Esophagus squamous epithelium (tissue), 5 donors: ENCODE measurements around the gene CCDC124. TPM values are rescaled to one million over a fixed set of nuclear protein-coding genes. Genes with fewer than 3 reads are reported as not detected.

Source experiments
- DNase-seq: peaks from one replicate; lab custom pipeline; 2025; lab: John Stamatoyannopoulos, UW
- H3K27ac ChIP-seq, 4 donors: fragments of 200-600 bp; sonication (generic); one replicate each; pipeline ENCODE4 v1.5.1; 2016 to 2019; ENCODE audit warnings: mild to moderate bottlenecking in 1 of 4
- H3K27me3 ChIP-seq, 4 donors: fragments of 200-600 bp; sonication (generic); 1 replicate in 3 of 4; 2 replicates in 1 of 4; pipeline versions ENCODE4 v1.5.1 to v1.6.0; 2017 to 2021; ENCODE audit warnings: antibody characterized with exemption in 1 of 4
- H3K36me3 ChIP-seq, 3 donors: fragments of 200-600 bp; sonication (generic); one replicate each; pipeline ENCODE4 v1.5.1; 2016 to 2019
- H3K4me1 ChIP-seq, 3 donors: fragments of 200-600 bp; sonication (generic); one replicate each; pipeline ENCODE4 v1.5.1; 2017 to 2019
- H3K4me3 ChIP-seq, 4 donors: fragments of 200-600 bp; sonication (generic); 1 replicate in 3 of 4; 2 replicates in 1 of 4; pipeline ENCODE4 v1.5.1; 2016 to 2019; ENCODE audit warnings: mild to moderate bottlenecking in 2 of 4, moderate library complexity in 1 of 4
- H3K9me3 ChIP-seq, 3 donors: fragments of 200-600 bp; sonication (generic); one replicate each; pipeline ENCODE4 v1.5.1; 2016 to 2019
- POLR2A ChIP-seq, 4 donors: fragments of 450-650 bp; IDR thresholded peaks; one replicate each; pipeline ENCODE4 v1.6.1; 2017; ENCODE audit warnings: antibody characterized with exemption in 4 of 4, mild to moderate bottlenecking in 4 of 4, moderate library complexity in 3 of 4
- WGBS, 2 donors: methylation state at CpG; one replicate each; pipeline ENCODE4 v1.1.5; 2018; 5-methylcytosine and 5-hydroxymethylcytosine counted together
- intact Hi-C: fragments of 100-400 bp; cut with DNase I; formaldehyde crosslinking; loops from one replicate; pipeline ENCODE4 v1.15.0; 2022
- total RNA-seq, 4 donors: library from RNA; depleted of rRNA; stranded (reverse); fragments of >200 nt; gene quantifications; one replicate each; pipeline ENCODE4 v1.1.0, GENCODE V29; 2016
- TF ChIP-seq, protein P1 (sequence below), 6 experiments: fragments of 450-650 bp in 4 of 6; fragments of 200-600 bp in 2 of 6; sonication (generic) in 2 of 6; IDR thresholded peaks; one replicate each; pipeline ENCODE4 v1.5.1; 2016 to 2019; ENCODE audit warnings: antibody characterized with exemption in 6 of 6, mild to moderate bottlenecking in 4 of 6, moderate library complexity in 4 of 6
- donor health status: DM: yes; HTN: yes; CAD: no.

Gene CCDC124
- total RNA-seq, 4 donors from 2014 or later, result 50.2 to 80.6 (median 54.5) TPM

DNA sequence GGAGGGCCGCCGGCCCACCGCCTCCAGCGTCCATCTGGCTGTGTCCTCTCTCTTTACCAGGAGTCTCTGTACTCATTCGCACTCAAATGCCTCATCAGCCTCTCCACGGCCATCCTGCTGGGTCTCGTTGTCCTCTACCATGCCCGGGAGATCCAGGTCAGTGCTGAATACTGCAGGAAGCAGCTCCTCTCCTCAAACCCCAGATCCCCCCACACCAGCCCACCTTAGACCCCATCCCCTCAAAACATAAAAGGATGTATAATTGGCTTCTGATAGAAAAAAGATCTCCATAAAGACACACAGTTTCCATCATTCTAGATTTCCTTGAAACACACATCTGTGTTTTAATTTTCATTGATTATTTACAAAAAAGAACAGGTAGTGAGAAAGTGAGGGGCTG lies 42.2 kb downstream of the CCDC124 start:
- Histone ChIP-seq H3K27me3 (peaks cover 0 to 11% (median 0%) of the 10 kb centered on the region in 4 donors), H3K36me3 (no peaks in the 10 kb centered on the region), H3K27ac (no peak overlapping the region), H3K4me3 (no peak overlapping the region), H3K4me1 (no peaks in the 10 kb centered on the region), H3K9me3 (no peaks in the 10 kb centered on the region)
- intact Hi-C loops, result no loop called here
- DNase-seq, result no peak
- WGBS, 2 donors, result 72 to 92% methylated on average over 5 to 8 of the region's 8 CpGs
- no peak for TF ChIP-seq POLR2A (IDR thresholded peaks at IDR 0.05)
- TF ChIP-seq, protein P1, sequence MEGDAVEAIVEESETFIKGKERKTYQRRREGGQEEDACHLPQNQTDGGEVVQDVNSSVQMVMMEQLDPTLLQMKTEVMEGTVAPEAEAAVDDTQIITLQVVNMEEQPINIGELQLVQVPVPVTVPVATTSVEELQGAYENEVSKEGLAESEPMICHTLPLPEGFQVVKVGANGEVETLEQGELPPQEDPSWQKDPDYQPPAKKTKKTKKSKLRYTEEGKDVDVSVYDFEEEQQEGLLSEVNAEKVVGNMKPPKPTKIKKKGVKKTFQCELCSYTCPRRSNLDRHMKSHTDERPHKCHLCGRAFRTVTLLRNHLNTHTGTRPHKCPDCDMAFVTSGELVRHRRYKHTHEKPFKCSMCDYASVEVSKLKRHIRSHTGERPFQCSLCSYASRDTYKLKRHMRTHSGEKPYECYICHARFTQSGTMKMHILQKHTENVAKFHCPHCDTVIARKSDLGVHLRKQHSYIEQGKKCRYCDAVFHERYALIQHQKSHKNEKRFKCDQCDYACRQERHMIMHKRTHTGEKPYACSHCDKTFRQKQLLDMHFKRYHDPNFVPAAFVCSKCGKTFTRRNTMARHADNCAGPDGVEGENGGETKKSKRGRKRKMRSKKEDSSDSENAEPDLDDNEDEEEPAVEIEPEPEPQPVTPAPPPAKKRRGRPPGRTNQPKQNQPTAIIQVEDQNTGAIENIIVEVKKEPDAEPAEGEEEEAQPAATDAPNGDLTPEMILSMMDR (IDR thresholded peaks at IDR 0.05), result no peak

DNA sequence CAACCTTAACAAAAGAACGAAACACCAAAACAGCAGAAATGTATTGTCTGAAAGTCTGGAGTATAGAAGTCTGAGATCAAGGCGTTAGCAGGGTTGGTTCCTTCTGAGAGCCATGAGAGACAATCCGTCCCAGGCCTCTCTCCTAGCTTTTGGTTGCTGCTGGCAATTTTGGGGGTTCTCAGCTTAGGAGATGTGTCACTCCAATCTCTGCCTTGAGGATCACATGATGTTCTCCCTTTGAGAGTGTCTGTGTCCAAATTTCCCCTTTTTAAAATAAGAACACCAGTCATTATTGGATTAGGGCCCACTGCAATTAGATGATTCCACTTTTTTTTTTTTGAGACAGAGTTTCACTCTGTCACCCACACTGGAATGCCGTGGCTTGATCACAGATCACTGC lies 44.2 kb downstream of the CCDC124 start:
- Histone ChIP-seq H3K27ac (no peak overlapping the region), H3K4me3 (no peak overlapping the region), H3K27me3 (peaks cover 0 to 9% (median 0%) of the 10 kb centered on the region in 4 donors), H3K4me1 (no peaks in the 10 kb centered on the region), H3K36me3 (no peaks in the 10 kb centered on the region), H3K9me3 (no peaks in the 10 kb centered on the region)
- 83 to 85% methylated on average over 4 of the region's 4 CpGs for WGBS, 2 donors
- intact Hi-C loops, result no loop called here
- TF ChIP-seq, protein P1 (IDR thresholded peaks at IDR 0.05), result no peak
- no peak for TF ChIP-seq POLR2A (IDR thresholded peaks at IDR 0.05)
- DNase-seq, result no peak

DNA sequence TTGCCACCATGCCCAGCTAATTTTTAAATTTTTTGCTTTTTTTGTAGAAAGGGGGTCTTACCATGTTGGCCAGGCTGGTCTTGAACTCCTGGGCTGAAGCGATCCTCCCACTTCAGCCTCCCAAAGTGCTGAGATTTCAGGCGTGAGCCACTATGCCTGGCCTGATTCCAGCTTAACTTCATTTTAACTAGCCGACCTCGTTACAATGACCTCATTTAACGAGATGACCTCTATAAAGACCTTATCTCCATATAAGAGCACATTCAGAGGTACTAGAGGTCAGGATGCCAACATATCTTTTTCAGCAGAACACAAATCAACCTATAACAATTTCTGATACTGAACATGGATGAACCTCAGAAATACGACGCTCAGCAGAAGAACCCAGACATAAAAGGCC lies 44.7 kb downstream of the CCDC124 start:
- no peak for DNase-seq
- Histone ChIP-seq H3K9me3 (no peaks in the 10 kb centered on the region), H3K4me3 (no peak overlapping the region), H3K4me1 (no peaks in the 10 kb centered on the region), H3K36me3 (no peaks in the 10 kb centered on the region), H3K27me3 (peaks cover 0 to 14% (median 0%) of the 10 kb centered on the region in 4 donors), H3K27ac (no peak overlapping the region)
- intact Hi-C loops, result no loop called here
- WGBS, 2 donors, result 77 to 85% methylated on average over 7 of the region's 7 CpGs
- TF ChIP-seq, protein P1 (IDR thresholded peaks at IDR 0.05), result no peak
- TF ChIP-seq POLR2A (IDR thresholded peaks at IDR 0.05), result no peak

DNA sequence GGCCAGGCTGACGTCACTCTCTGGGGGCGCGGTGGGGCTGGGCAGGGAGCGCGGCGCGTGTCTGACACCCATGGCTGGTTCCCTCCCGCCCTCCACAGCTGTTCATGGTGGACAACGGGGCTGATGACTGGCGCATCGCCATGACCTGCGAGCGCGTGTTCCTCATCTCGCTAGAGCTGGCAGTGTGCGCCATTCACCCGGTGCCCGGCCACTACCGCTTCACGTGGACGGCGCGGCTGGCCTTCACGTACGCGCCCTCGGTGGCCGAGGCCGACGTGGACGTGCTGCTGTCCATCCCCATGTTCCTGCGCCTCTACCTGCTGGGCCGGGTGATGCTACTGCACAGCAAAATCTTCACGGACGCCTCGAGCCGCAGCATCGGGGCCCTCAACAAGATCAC lies 48.8 kb downstream of the CCDC124 start:
- TF ChIP-seq POLR2A (IDR thresholded peaks at IDR 0.05), result no peak
- TF ChIP-seq, protein P1 (IDR thresholded peaks at IDR 0.05), result no peak
- Histone ChIP-seq H3K4me3 (no peak overlapping the region), H3K36me3 (no peaks in the 10 kb centered on the region), H3K27me3 (peaks cover 0 to 26% (median 0%) of the 10 kb centered on the region in 4 donors), H3K4me1 (no peaks in the 10 kb centered on the region), H3K9me3 (no peaks in the 10 kb centered on the region), H3K27ac (no peak overlapping the region)
- WGBS, 2 donors, result 92 to 93% methylated on average over 17 to 33 of the region's 38 CpGs
- intact Hi-C loops, result no loop called here
- no peak for DNase-seq

DNA sequence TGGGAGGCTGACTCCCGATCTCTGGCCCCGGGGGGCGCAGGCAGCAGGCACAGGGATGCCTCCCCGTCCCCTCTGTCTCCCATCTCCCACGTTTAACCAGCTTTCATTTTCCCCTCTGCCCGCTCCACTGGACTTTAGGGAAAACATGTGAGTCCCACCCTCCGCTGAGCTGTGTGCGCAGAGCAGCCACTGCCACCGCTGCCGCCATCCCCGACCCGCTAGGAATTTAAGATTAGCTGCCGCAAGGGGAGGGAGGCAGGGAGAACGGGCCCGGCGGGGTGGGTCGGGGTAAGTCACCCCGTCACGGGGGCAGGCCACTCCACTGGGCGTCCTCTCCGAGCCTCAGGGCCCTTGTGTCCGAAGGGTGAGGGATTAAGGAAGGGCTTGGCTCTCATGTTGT lies 49.6 kb downstream of the CCDC124 start:
- no peak for DNase-seq
- WGBS, 2 donors, result 79 to 82% methylated on average over 4 to 7 of the region's 22 CpGs
- intact Hi-C loops, result no loop called here
- TF ChIP-seq POLR2A (IDR thresholded peaks at IDR 0.05), result no peak
- TF ChIP-seq, protein P1 (IDR thresholded peaks at IDR 0.05), result no peak
- Histone ChIP-seq H3K36me3 (no peaks in the 10 kb centered on the region), H3K4me3 (no peak overlapping the region), H3K9me3 (no peaks in the 10 kb centered on the region), H3K27ac (no peak overlapping the region), H3K4me1 (no peaks in the 10 kb centered on the region), H3K27me3 (peaks cover 0 to 26% (median 0%) of the 10 kb centered on the region in 4 donors)
